H9 (cell line): ENCODE results near the gene LRP5. TPM values are rescaled to one million over a fixed set of nuclear protein-coding genes. Genes with fewer than 3 reads are reported as not detected.

Experiments used
- DNase-seq: peaks from one replicate; pipeline ENCODE4 v3.0.0-alpha.2; 2017
- H2AFZ ChIP-seq: one replicate; pipeline ENCODE4 v1.6.1; 2013; ENCODE audit warnings: mild to moderate bottlenecking, low read length, control low read depth, moderate library complexity
- H2AK5ac ChIP-seq: 2 replicates; pipeline ENCODE4 v1.6.1; 2013; ENCODE audit warnings: low read length, control low read depth, mixed read lengths; ENCODE audit not compliant: insufficient read length
- H2BK120ac ChIP-seq: one replicate; pipeline ENCODE4 v1.6.1; 2013; ENCODE audit warnings: low read depth, mild to moderate bottlenecking, low read length, control low read depth, inconsistent platforms; ENCODE audit not compliant: poor library complexity, severe bottlenecking
- H2BK12ac ChIP-seq: 2 replicates; pipeline ENCODE4 v1.6.1; 2013; ENCODE audit warnings: low read length, control low read depth, mixed read lengths, low read depth; ENCODE audit not compliant: insufficient read length
- H2BK15ac ChIP-seq: 2 replicates; pipeline ENCODE4 v1.6.1; 2013; ENCODE audit warnings: low read depth, low read length, control low read depth
- H2BK20ac ChIP-seq: one replicate; pipeline ENCODE4 v1.6.1; 2013; ENCODE audit warnings: low read depth, mild to moderate bottlenecking, low read length, control low read depth, inconsistent platforms; ENCODE audit not compliant: poor library complexity, severe bottlenecking
- H2BK5ac ChIP-seq: 2 replicates; pipeline ENCODE4 v1.6.1; 2013; ENCODE audit warnings: low read length, control low read depth, mixed read lengths; ENCODE audit not compliant: insufficient read length
- H3K14ac ChIP-seq: 2 replicates; pipeline ENCODE4 v1.6.1; 2013; ENCODE audit warnings: low read length, control low read depth; ENCODE audit not compliant: insufficient read depth
- H3K18ac ChIP-seq: 2 replicates; pipeline ENCODE4 v1.6.1; 2013; ENCODE audit warnings: low read depth, mild to moderate bottlenecking, mixed read lengths, low read length, control low read depth; ENCODE audit not compliant: insufficient read length
- H3K23ac ChIP-seq: 2 replicates; pipeline ENCODE4 v1.6.1; 2013; ENCODE audit warnings: low read length, control low read depth, mixed read lengths, low read depth; ENCODE audit not compliant: insufficient read length
- H3K23me2 ChIP-seq: 2 replicates; pipeline ENCODE4 v1.6.1; 2013; ENCODE audit warnings: low read depth, mild to moderate bottlenecking, mixed read lengths, low read length, control low read depth; ENCODE audit not compliant: insufficient read length, poor library complexity, severe bottlenecking
- H3K27ac ChIP-seq: 2 replicates; pipeline ENCODE4 v1.5.1; 2013; ENCODE audit warnings: low read length, control low read depth, mixed read lengths, low read depth; ENCODE audit not compliant: insufficient read length
- H3K27me3 ChIP-seq: 2 replicates; pipeline ENCODE4 v1.6.1; 2013; ENCODE audit warnings: low read length, control low read depth, inconsistent platforms; ENCODE audit not compliant: insufficient read depth
- H3K4ac ChIP-seq: 2 replicates; pipeline ENCODE4 v1.6.1; 2013; ENCODE audit warnings: low read depth, mild to moderate bottlenecking, control low read depth, inconsistent platforms, low read length, moderate library complexity
- H3K4me1 ChIP-seq: 2 replicates; pipeline ENCODE4 v1.6.1; 2013; ENCODE audit warnings: low read length, control low read depth, inconsistent platforms; ENCODE audit not compliant: insufficient read depth
- H3K4me2 ChIP-seq: 2 replicates; pipeline ENCODE4 v1.6.1; 2013; ENCODE audit warnings: low read length, control low read depth, mixed read lengths; ENCODE audit not compliant: insufficient read length, insufficient read depth
- H3K56ac ChIP-seq: 2 replicates; pipeline ENCODE4 v1.6.1; 2013; ENCODE audit warnings: low read depth, mild to moderate bottlenecking, mixed read lengths, low read length, control low read depth; ENCODE audit not compliant: insufficient read length
- H3K79me1 ChIP-seq: 2 replicates; pipeline ENCODE4 v1.6.1; 2013; ENCODE audit warnings: low read depth, mild to moderate bottlenecking, moderate library complexity, low read length, control low read depth, inconsistent platforms; ENCODE audit not compliant: insufficient read depth, poor library complexity, severe bottlenecking
- H3K79me2 ChIP-seq: 2 replicates; pipeline ENCODE4 v1.6.1; 2013; ENCODE audit warnings: low read length, control low read depth, inconsistent platforms; ENCODE audit not compliant: insufficient read depth
- H3K9ac ChIP-seq: 2 replicates; pipeline ENCODE4 v1.6.1; 2013; ENCODE audit warnings: low read length, control low read depth, mixed read lengths; ENCODE audit not compliant: insufficient read length; ENCODE audit errors: extremely low read depth
- H3K9me3 ChIP-seq: one replicate; pipeline ENCODE4 v1.6.1; 2013; ENCODE audit warnings: low read depth, low read length, inconsistent platforms; ENCODE audit not compliant: control insufficient read depth
- H3T11ph ChIP-seq: one replicate; pipeline ENCODE4 v1.6.1; 2013; ENCODE audit warnings: mild to moderate bottlenecking, low read length, control low read depth, inconsistent platforms
- H4K20me1 ChIP-seq: one replicate; pipeline ENCODE4 v1.6.1; 2013; ENCODE audit not compliant: control insufficient read depth, insufficient read length, insufficient read depth
- H4K5ac ChIP-seq: 2 replicates; pipeline ENCODE4 v1.6.1; 2013; ENCODE audit warnings: low read depth, mild to moderate bottlenecking, mixed read lengths, low read length, control low read depth; ENCODE audit not compliant: insufficient read length
- H4K8ac ChIP-seq: replicated peaks from 2 replicates; pipeline ENCODE4 v1.6.1; 2013; ENCODE audit warnings: low read length, control low read depth, mixed read lengths, low read depth; ENCODE audit not compliant: insufficient read length
- H4K91ac ChIP-seq: 2 replicates; pipeline ENCODE4 v1.6.1; 2013; ENCODE audit warnings: low read depth, mild to moderate bottlenecking, moderate library complexity, mixed read lengths, low read length, control low read depth; ENCODE audit not compliant: insufficient read length
- H3K27ac Mint-ChIP-seq, 3 experiments: 2 replicates in 2 of 3; 3 replicates in 1 of 3; pipeline ENCODE4 v1.8.0; 2020 to 2021; ENCODE audit warnings: mixed read lengths in 3 of 3, mild to moderate bottlenecking in 1 of 3, moderate library complexity in 1 of 3
- H3K27me3 Mint-ChIP-seq: 2 replicates; pipeline ENCODE4 v1.8.0; 2021; ENCODE audit warnings: low read depth, mild to moderate bottlenecking, moderate library complexity, mixed read lengths
- H3K36me3 Mint-ChIP-seq, 3 experiments: 2 replicates in 2 of 3; 3 replicates in 1 of 3; pipeline ENCODE4 v1.8.0; 2020 to 2021; ENCODE audit warnings: low read depth in 3 of 3, mixed read lengths in 3 of 3; ENCODE audit not compliant: insufficient read depth in 1 of 3
- H3K4me1 Mint-ChIP-seq, 2 experiments: 2 replicates each; pipeline ENCODE4 v1.8.0; 2020; ENCODE audit warnings: mixed read lengths in 2 of 2
- H3K4me3 Mint-ChIP-seq, 2 experiments: 2 replicates in 1 of 2; 3 replicates in 1 of 2; pipeline ENCODE4 v1.8.0; 2020 to 2021; ENCODE audit warnings: mild to moderate bottlenecking in 2 of 2, mixed read lengths in 2 of 2, moderate library complexity in 1 of 2
- H3K9me3 Mint-ChIP-seq, 2 experiments: 2 replicates in 1 of 2; 3 replicates in 1 of 2; pipeline ENCODE4 v1.8.0; 2020; ENCODE audit warnings: mild to moderate bottlenecking in 2 of 2, mixed read lengths in 2 of 2, moderate library complexity in 1 of 2
- CTCF ChIP-seq: fragments of 200-600 bp; sonication (generic); conservative IDR thresholded peaks from 3 replicates; pipeline ENCODE4 v1.8.0; 2021; ENCODE audit warnings: antibody characterized with exemption, mild to moderate bottlenecking
- WGBS: extraction: QIAGEN DNeasy Blood & Tissue Kit; methylation state at CpG from one replicate; pipeline ENCODE4 v1.1.7; 2013; ENCODE audit warnings: missing lambda C conversion rate, low lambda C conversion rate, mixed read lengths; ENCODE audit not compliant: insufficient read length; ENCODE audit errors: extremely low coverage; 5-methylcytosine and 5-hydroxymethylcytosine counted together
- total RNA-seq: library from RNA; stranded (reverse); gene quantifications from 2 replicates; pipeline ENCODE4 v1.2.1, GENCODE V29; 2021

LRP5 gene
- total RNA-seq, 1 experiment from 2014 or later: 38.4 TPM

- H3K4me3 Mint-ChIP-seq: peak overlapping the region; percentile 86 to 87
Measured at GRCh38 chr11:68459886-68460740, 147.7 kb downstream of the LRP5 start.

More at GRCh38 chr11:68459886-68460740, 147.7 kb downstream of the LRP5 start:
- Histone ChIP-seq H3K27me3 (no peaks in the 10 kb centered on the region), H3K79me2 (peaks cover 36% of the 10 kb centered on the region), H2AK5ac (no peak overlapping the region), H2BK5ac (no peak overlapping the region), H4K91ac (no peak overlapping the region), H2BK15ac (no peak overlapping the region), H3K56ac (peak overlapping the region; percentile 69), H3K4me2 (peak overlapping the region; percentile 73), H2BK12ac (peak overlapping the region; percentile 41), H3T11ph (no peak overlapping the region), H3K23ac (no peak overlapping the region), H3K79me1 (no peaks in the 10 kb centered on the region), H3K18ac (peak overlapping the region; percentile 98), H4K8ac (no peak overlapping the region), H3K14ac (peak overlapping the region; percentile 96), H2AFZ (peak overlapping the region; percentile 88), H3K9me3 (no peaks in the 10 kb centered on the region), H4K5ac (no peak overlapping the region), H3K4me1 (peaks cover 4% of the 10 kb centered on the region), H3K23me2 (peaks cover 6% of the 10 kb centered on the region), H2BK120ac (no peak overlapping the region), H3K9ac (peak overlapping the region; percentile 84), H3K27ac (peak overlapping the region; percentile 82), H3K4ac (no peak overlapping the region), H4K20me1 (peaks cover 4% of the 10 kb centered on the region), H2BK20ac (no peak overlapping the region)
- no peak for TF ChIP-seq CTCF
- peaks cover 26 to 30% of the 10 kb centered on the region in 2 experiments for H3K4me1 Mint-ChIP-seq
- H3K27ac Mint-ChIP-seq: peak overlapping the region; percentile 94 to 99 (median 98); a peak in 6 of 7 replicates
- peaks cover 0 to 4% (median 4%) of the 10 kb centered on the region in 3 experiments; a peak in 3 of 7 replicates for H3K36me3 Mint-ChIP-seq
- H3K9me3 Mint-ChIP-seq: no peaks in the 10 kb centered on the region; a peak in 1 of 5 replicates
- H3K27me3 Mint-ChIP-seq: peaks cover 3% of the 10 kb centered on the region; the same call in 1 of the 2 replicates
- peak; percentile 99 for DNase-seq
- no CpG with 5 or more reads among the region's 56 CpGs for WGBS
